CD4-positive, alpha-beta T cell treated with Interleukin-17A for 1 hour (primary cell): Measurements from ENCODE around the gene PRRT3.
"Not testable (repeated sequence)": the region's sequence is repeated elsewhere in the genome, so short reads cannot be mapped to it uniquely, and the experiment has no call there.

ENCODE experiments used
- DNase-seq: peaks from one replicate; pipeline ENCODE4 v3.0.0-alpha.2; 2020

The PRRT3 gene

DNA sequence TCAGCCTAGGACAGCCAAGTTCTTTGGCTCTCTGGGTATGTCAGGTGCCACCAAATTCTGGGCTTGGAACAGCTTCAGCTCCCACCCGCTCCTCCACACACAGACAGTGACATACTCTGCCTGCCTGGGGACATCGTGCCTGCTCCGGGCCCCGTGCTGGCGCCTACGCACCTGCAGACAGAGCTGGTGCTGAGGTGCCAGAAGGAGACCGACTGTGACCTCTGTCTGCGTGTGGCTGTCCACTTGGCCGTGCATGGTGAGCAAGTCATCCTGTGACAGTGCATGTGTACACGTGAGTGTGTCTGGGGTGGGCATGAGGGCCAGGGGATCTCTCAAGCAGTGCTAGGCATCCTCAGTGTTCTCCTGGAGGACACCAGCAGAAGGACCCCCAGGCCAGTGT, 34.4 kb downstream of the PRRT3 start:
- DNase-seq, result no peak

DNA sequence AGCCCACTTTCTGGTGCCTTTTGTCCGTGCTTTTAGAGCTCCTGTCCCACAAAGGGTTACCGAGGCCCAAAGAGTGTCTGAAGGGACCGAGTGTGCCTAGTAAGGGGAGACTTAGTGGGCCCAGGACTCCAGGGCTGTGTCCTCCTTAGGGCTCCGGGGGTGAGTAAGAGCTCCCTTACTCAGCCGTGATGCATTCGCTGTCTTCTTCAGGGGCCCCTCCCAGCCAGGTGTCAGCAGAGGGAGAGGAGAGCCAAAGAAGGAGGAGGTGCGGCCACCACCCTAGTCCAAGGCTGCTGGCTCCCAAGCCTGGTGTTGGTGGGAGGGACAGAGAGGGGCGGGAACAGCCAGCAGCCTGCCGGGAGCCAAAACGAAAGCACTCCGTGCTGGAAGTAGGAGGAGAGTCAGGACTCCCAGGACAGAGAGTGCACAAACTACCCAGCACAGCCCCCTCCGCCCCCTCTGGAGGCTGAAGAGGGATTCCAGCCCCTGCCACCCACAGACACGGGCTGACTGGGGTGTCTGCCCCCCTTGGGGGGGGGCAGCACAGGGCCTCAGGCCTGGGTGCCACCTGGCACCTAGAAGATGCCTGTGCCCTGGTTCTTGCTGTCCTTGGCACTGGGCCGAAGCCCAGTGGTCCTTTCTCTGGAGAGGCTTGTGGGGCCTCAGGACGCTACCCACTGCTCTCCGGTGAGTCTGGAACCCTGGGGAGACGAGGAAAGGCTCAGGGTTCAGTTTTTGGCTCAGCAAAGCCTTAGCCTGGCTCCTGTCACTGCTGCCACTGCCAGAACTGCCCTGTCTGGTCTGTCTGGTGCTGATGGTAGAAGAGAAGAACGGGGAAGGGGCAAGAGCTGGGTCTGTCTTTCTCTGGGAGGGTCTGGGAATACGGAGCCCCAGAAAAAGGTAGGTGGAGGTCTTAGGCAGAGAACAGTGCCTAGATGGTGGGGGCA, 35.2 kb downstream of the PRRT3 start, which contains the start of gene IL17RC:
TSS of gene IL17RC (plus strand) at position 365 of the 947 bp plus-strand sequence. CDS start at position 583, 218 bp downstream.
- DNase-seq, result no peak

DNA sequence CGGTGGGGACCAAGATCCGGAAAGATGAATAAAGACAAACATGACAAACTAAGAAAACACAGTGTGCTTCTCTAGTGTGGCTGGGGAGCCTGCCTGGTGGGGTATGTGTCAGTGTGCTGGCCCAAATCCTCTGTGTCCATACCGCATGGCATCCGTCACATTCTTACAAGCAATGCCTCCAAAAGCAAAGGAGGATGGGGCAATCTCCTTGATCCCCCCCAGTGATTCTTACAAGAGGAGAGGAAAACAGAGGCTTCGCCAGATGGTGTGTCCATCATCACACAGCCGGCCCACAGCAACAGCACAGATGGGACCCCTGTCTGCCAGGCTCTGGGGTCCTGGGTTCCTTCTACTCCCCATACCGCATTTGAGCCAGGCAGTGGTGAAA, 35.9 kb downstream of the PRRT3 start:
- DNase-seq, result no peak

DNA sequence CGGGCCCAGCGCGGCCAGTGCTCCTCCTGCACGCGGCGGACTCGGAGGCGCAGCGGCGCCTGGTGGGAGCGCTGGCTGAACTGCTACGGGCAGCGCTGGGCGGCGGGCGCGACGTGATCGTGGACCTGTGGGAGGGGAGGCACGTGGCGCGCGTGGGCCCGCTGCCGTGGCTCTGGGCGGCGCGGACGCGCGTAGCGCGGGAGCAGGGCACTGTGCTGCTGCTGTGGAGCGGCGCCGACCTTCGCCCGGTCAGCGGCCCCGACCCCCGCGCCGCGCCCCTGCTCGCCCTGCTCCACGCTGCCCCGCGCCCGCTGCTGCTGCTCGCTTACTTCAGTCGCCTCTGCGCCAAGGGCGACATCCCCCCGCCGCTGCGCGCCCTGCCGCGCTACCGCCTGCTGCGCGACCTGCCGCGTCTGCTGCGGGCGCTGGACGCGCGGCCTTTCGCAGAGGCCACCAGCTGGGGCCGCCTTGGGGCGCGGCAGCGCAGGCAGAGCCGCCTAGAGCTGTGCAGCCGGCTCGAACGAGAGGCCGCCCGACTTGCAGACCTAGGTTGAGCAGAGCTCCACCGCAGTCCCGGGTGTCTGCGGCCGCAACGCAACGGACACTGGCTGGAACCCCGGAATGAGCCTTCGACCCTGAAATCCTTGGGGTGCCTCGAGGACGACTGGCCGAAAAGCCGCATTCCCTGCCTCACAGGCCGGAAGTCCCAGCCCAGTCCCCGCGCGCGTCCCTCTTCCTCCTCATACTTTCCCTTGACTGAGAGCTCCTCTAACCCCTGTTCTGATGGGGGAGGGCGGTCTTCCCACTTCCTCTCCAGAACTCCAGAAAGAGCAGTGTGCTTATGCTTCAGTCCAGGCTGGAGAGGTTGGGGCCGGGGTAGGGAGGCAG, 36.7 kb downstream of the PRRT3 start:
- no peak for DNase-seq

DNA sequence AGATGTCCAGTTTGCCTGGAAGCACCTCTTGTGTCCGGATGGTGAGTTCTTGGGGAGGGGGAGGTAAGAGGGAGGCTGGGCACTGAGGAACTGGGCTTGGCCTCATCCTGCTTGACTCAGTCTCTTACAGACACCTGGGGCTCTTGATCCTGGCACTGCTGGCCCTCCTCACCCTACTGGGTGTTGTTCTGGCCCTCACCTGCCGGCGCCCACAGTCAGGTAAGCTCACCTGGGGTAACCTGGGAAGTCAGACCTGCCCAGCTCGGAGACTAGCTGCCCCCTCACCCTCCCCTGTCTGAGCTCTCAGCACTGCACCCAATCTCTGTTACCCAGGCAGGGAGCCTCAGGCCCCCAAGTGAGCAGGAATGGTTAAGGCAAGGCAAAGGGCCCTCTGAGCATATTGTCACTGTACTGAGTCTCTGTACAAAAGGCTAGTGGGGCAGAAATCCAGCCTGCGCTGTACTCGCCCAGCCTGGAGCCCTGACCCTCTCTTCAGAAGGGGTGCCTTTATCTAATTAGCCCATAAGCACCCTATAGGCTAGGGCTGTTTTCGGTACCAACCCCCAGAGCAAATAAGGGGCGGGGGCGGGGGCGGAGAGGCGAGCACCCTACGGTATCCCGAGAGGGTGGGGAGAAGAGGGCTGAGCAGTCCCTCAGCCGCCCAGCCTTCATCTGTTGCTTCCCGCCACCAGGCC, 37.5 kb downstream of the PRRT3 start:
- DNase-seq, result no peak

DNA sequence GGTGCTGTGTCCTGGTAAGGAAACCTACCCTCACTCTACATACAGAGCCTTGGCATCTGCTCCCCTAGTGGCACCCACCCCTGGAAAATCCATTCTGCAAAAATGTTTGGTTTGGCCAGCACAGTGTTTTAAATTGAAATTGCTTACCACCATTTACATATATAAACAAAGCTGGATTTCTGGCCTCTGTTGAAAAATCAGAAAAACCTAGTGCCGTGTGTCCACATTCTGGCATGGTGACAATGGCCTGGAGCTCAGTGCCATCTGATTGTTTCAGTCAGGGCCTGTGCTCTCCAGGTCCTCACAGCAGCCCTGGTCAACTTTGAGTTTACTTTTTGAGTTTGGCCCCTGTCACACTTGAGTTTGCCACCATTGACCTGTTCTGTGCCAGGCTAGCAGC, 38.2 kb downstream of the PRRT3 start:
- no peak for DNase-seq

DNA sequence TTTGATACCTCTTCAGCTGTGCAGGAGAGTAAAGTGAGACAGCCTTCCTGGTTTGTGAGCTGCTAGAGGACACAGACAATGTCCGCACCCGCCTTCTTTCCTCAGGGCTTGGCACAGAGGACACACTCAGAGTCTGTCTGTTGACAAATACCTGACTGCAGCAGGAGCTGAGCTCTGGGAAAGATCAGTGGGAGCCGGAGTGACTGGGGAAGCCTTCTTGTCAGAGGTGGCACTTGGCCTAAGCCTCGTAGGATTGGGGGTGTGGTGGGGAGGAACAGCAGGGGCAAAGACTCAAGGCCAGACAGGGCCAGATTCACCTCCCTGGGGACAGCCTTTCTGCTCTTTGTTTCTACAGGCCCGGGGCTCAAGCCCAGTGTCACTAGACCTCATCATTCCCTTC, 38.6 kb downstream of the PRRT3 start:
- no peak for DNase-seq

DNA sequence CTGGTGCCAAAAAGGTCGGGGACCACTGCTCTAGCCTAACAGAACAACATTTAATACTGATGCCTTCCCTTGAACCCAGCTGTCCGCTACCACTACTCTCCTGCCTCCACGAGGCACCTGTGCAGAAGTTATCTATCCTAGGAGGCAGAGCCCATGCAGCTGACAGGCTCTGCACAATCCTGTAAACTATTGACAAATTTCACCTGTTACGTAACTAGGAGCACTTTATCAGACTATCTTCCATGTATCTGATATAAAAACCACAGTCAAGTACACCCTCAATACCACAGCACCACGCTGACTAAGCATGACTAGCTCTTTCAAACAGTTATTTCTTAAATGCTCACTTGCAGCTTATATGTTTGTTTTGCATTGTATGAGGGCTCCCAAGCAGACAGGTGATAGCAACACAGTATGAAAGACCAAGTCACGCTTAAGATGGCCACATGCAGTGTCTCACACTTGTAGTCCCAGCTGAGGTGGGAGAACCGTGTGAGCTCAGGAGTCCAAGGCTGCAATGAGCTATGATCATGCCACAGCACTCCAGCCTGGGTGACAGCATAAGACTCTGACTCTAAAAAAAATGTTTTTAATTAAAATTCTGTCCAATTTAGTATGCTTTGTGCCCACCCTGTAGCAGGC, 39.8 kb downstream of the PRRT3 start:
- peak; percentile 43 for DNase-seq

DNA sequence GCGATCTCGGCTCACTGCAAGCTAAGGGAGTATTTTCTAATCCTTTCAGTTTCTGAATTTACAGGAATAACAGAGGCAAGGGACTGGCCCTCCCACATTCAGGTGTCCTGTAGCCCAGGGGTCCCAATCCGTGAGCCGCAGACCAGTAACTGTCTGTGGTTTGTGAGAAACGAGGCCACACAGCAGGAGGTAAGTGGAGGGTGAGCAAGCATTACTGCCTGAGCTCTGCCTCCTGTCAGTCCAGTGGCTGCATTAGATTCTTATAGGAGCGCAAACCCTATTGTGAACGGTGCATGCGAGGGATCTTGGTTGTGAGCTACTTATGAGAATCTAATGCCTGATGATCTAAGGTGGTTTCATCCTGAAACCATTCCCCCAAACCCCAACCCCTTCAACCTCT, 40.3 kb downstream of the PRRT3 start:
- no peak for DNase-seq

DNA sequence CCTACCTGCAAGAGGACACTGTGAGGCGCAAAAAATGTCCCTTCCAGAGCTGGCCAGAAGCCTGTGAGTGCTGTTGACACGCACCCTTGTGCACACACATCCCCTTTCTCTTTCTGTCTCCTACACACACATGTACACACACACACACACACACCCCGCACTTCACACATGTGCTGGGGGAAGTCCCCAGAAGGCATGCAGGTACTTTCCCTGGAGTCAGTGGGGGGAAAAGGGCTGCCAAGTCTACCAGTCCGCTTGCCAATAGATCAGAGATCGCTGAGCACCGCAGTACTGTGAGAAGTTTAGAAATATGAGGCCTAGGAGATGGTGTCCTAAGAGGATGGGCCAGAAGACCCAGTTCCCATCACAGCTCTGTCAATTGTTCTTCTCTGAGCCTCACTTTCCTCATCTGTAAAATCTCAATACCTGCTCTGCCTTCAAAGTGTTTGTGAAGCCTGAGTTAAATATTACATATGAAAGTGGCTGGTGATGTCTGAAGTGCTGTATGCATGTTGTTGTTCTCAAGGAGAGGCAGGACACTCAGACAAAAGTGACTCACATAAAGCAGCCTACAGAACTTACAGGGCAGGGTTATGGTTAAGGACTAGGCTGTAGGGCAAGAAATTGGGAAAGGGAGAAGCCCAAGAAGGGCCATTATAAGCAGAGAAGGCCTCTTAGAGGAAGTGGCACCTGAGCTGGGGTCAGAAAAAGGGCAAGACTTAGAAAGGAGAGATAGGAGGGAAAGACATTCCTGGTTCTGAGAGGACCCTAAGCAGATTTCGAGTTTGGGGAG, 42.8 kb downstream of the PRRT3 start:
- peak; percentile 35 for DNase-seq

DNA sequence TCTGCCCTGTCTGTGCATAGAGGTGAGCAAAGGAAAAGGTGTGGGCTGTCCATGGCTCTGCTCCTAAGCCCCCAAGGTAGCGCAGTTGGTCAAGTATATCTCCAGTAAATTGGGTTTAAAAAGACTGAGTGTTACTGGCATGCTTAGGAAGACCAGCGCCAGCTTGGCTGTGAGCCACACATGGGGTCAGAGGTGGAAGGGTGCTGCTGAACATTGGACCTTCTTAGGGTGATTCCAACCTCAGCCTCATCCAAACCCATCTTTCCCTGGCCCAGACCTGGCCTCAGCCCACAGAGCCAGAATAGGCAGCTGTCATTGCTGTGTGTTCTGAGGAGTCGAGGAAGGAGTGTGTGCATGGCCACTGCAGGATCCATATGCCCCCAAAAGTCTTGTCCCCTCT, 43.9 kb downstream of the PRRT3 start:
- DNase-seq, result no peak

DNA sequence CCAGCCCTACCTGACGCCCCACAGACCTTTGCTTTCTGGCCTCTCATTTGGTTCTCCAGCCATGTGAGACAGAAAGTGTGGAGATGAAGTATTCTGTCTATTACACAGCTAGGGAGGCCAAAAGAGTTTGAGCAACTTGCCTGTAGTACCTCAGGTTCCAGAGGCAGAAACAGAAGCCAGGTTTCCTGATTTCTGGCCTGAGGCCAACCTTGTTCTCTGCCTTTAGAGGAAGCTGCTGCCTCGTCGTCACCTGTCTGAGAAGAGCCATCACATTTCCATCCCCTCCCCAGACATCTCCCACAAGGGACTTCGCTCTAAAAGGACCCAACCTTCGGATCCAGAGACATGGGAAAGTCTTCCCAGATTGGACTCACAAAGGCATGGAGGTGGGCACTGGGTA, 45.7 kb downstream of the PRRT3 start:
- DNase-seq, result no peak

DNA sequence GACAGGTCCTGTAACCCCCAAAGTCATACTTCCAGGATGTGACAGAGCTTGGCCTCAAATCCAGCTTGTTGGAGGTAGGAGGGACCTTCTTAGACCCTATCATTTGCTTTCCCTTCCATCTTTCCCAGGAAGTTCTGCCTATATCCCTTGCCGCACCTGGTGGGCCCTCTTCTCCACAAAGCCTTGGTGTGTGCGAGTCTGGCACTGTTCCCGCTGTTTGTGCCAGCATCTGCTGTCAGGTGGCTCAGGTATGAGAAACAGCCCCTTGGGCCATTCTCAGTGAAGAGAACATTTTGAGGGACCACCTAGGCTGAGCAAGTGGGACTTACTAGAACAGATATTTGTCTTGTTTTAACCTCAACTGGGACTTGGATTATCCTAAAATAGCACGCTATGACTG, 48.3 kb downstream of the PRRT3 start:
- DNase-seq, result no peak

DNA sequence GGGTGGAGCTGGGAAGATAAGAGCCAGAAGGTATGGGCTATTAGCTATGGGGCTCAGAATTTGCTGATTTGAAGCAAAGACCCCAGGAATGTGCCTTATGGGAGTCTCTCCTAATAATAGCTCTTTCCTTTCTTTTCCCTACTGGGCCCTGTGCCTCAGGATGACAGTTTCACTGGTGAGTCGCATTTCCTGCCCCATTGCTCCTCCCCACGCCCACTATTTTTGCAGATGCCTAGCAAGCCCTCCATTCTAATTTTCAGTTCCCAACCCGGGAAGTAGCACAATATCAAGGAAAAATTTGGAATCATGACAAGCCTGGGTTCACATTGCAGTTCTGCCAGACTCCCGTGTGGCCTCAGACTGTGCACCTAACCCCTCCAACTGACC, 49.0 kb downstream of the PRRT3 start:
- no peak for DNase-seq

DNA sequence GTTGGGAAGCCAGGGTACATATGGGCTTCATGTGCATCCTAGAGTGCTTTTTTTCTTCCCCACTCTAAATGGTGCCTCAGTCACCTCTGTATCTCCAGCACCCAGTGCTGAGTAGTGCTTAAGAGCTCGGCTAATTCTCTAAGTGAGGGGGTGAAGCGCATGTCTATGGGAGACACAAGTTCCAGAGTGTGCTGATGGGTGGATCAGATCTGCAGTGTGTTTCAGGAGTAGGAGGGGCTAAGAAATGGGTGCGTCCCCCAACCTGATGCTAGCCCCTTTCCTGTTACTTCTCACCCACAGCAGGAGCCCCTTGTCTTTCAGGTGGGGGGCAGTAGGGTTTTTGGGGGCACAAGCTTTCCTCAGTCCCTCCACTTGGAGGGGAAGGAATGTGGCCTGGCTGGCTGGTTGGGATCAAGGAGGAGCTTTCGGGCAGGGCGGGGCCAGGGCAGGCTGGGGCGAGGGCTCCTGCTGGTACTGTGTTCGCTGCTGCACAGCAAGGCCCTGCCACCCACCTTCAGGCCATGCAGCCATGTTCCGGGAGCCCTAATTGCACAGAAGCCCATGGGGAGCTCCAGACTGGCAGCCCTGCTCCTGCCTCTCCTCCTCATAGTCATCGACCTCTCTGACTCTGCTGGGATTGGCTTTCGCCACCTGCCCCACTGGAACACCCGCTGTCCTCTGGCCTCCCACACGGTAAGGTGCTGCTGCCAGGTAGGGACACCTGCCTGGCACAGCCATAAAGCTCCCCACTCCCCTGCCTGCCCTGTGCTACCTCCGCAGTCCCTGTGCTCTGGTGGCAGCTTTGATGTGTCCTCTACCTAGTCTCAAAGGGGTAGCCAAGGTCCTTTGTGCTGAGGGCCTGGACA, 49.6 kb downstream of the PRRT3 start, which contains the start of gene IL17RE:
TSS of gene IL17RE (plus strand) at position 477 of the 866 bp plus-strand sequence. CDS start at position 562, 85 bp downstream.
- no peak for DNase-seq

DNA sequence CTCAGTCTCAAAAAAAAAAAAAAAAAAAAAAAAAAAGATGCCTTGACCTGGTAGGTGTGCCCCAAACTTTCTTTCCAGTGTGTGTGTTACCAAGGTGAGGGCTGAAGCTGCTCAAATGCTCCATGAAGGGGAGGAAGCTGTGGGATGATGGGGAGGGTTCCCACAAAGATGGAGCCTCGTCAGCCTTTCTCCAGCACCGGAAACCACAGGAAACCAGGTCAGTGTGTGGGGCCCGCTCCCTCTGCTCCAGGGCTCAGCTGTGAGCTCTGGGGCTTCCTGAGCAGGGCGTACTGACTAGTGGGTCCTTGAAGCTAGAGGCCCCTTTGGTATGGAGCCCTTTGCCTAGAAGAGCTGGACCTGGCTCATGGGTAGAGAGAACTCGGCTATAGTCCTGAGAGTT, 50.2 kb downstream of the PRRT3 start:
- peak; percentile 53 for DNase-seq

DNA sequence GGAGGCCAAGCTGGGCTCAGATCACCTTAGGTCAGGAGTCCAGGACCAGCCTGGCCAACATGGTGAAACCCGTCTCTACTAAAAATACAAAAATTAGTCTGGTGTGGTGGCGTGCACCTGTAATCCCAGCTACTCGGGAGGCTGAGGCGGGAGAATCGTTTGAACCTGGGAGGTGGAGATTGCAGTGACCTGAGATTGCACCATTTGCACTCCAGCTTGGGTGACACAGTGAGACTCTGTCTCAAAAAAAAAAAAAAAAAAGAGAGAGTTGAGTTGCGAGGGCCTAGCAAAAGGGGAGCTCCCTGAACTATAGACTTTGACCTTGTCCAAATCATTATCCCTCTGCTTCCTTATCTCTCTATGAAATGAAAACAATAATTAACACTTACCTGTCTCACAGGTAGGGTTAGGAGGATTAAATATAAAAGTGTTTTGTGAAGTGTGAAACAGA, 51.2 kb downstream of the PRRT3 start:
- DNase-seq, result not testable (repeated sequence)

DNA sequence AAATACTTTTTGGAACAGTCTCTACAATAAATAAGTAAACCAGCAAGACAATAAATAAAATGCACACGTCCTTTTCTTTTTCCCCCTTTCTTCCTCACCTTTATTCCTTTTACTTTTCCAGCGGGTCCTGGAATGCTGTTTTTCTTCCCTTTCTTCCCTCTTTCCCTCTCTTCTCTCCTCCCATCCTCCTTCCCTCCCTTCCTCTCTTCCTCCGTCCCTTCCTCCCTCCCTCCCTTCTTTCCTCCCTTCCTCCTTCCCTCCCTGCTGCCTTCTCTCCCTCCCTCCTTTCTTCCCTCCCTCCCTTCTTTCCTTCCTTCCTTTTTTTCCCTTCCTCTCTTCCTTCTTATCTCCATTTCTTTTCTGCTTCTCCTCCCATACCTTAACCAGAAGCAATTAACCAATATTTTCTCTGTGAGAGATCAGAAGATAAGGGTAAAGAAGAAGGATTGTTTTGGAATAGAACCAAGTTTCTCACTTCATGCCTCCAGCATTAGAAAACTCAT, 52.9 kb downstream of the PRRT3 start:
- no peak for DNase-seq

DNA sequence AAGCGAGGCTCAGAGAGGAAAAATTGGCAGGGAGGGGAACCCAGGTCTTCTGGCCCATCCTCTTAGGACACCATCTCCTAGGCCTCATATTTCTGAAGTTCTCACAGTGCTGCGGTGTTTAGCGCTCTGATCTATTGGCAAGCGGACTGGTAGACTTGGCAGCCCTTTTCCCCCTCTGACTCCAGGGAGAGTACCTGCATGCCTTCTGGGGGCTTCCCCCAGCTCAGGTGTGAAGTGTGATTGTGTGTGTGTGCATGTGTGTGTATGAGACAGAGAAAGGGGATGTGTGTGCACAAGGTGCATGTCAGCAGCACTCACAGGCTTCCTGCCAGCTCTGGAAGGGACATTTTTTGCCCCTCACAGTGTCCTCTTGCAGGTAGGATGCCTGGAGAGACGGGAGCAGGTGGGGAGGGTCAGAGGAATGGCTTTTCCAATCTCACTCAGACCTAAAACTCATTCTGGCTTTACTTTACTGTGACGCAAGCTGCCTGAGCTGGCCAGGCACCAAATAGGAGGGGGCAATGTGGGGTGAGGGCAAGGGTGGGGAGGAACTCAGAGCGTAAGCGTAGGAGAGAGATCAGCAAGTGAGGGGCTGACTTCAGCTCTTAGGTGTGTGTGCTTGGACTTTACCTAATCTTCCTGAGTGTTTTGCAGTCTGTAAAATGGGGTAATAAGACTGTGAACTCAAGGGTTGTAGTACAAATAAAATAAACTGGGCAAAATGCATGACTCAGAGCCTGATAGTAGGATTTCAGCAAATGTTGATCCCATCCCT, 53.6 kb downstream of the PRRT3 start:
- no peak for DNase-seq
